A549 treated with ZK216348 at 1 μM for 4 hours (cell line): Measurements from ENCODE around the gene ZBTB44. TPM values are rescaled to one million over a fixed set of nuclear protein-coding genes. Genes with fewer than 3 reads are reported as not detected.

Experiments
- total RNA-seq: library from RNA; stranded (reverse); fragments of 200-300 nt; extraction: Qiagen RNA extraction; gene quantifications from 5 replicates; pipeline ENCODE4 v1.2.3, GENCODE V29; 2022; ENCODE audit warnings: low read depth

ZBTB44 gene
- 5.2 to 9.0 TPM (median 7.0 TPM) in 5 replicates for total RNA-seq

GRCh38 chr11:130314750-130315285 is at the start of gene ZBTB44:
TSS of gene ZBTB44 (minus strand) at chr11:130314917. CDS start at chr11:130261873, 53,044 bp downstream.

Other genes starting within 250 kb of the ZBTB44 start
- 157 to 194 TPM (median 171 TPM) in 5 replicates for gene APLP2, start 245.0 kb downstream of the ZBTB44 start, total RNA-seq
- gene ST14, start 155.1 kb downstream of the ZBTB44 start, total RNA-seq, result 0.09 to 0.53 TPM (median 0.27 TPM) in 5 replicates
- 0.28 to 0.76 TPM (median 0.57 TPM) in 5 replicates for gene ADAMTS8, start 113.7 kb upstream of the ZBTB44 start, total RNA-seq
- gene ADAMTS15, start 133.7 kb upstream of the ZBTB44 start, total RNA-seq, result 4.8 to 10.2 TPM (median 8.7 TPM) in 5 replicates